SU-DHL-6 (cell line): ENCODE results near the gene ZNF92.
A peak's percentile ranks its signal among the peaks of the same experiment; 100 is the strongest.

Source experiments
- H2AFZ ChIP-seq: fragments of 200-600 bp; sonication (generic); 2 replicates; pipeline ENCODE4 v1.6.1; 2014; ENCODE audit warnings: low read depth, mild to moderate bottlenecking, moderate library complexity, mixed read lengths, antibody characterized with exemption, low read length; ENCODE audit not compliant: severe bottlenecking
- H3F3A ChIP-seq: fragments of 200-600 bp; shearing (Covaris generic); 2 replicates; pipeline ENCODE4 v1.6.0; 2016; ENCODE audit warnings: antibody characterized with exemption, mild to moderate bottlenecking; ENCODE audit not compliant: insufficient read depth
- H3K27ac ChIP-seq: fragments of 200-600 bp; sonication (generic); 2 replicates; pipeline ENCODE4 v1.5.1; 2016; ENCODE audit warnings: low read depth, mild to moderate bottlenecking, low read length, moderate library complexity, mixed read lengths
- H3K27me3 ChIP-seq: fragments of 200-600 bp; sonication (generic), shearing (Covaris generic); 2 replicates; pipeline ENCODE4 v1.6.0; 2014; ENCODE audit warnings: mild to moderate bottlenecking, low read length
- H3K36me3 ChIP-seq: fragments of 200-600 bp; sonication (generic); 2 replicates; pipeline ENCODE4 v1.6.1; 2014; ENCODE audit warnings: mild to moderate bottlenecking, low read length, mixed read lengths
- H3K4me2 ChIP-seq: fragments of 300-600, 200-600 bp; shearing (Covaris generic), sonication (generic); 2 replicates; pipeline ENCODE4 v1.6.0; 2014; ENCODE audit warnings: low read length, low read depth, mild to moderate bottlenecking; ENCODE audit not compliant: poor library complexity, severe bottlenecking
- H3K4me3 ChIP-seq: fragments of 200-600 bp; sonication (generic); 2 replicates; pipeline ENCODE4 v1.5.1; 2014; ENCODE audit warnings: antibody characterized with exemption, low read length, mild to moderate bottlenecking, mixed read lengths; ENCODE audit not compliant: insufficient read depth, poor library complexity, severe bottlenecking
- H3K79me2 ChIP-seq: fragments of 200-600 bp; sonication (generic); 2 replicates; pipeline ENCODE4 v1.6.1; 2014; ENCODE audit warnings: mild to moderate bottlenecking, low read length, moderate library complexity; ENCODE audit not compliant: insufficient read depth
- H3K9ac ChIP-seq: fragments of 200-600 bp; sonication (generic); 2 replicates; pipeline ENCODE4 v1.7.0; 2014; ENCODE audit warnings: mild to moderate bottlenecking, low read length
- H3K9me2 ChIP-seq: fragments of 200-600 bp; sonication (generic); replicated peaks from 2 replicates; pipeline ENCODE4 v1.6.1; 2014; ENCODE audit warnings: low read length; ENCODE audit not compliant: insufficient read depth
- H3K9me3 ChIP-seq: fragments of 200-600 bp; sonication (generic); 2 replicates; pipeline ENCODE4 v1.6.1; 2014; ENCODE audit warnings: low read length, mixed read lengths; ENCODE audit not compliant: insufficient read depth
- H4K20me1 ChIP-seq: fragments of 200-600 bp; sonication (generic); 2 replicates; pipeline ENCODE4 v1.6.1; 2014; ENCODE audit warnings: low read depth, mild to moderate bottlenecking, antibody characterized with exemption, low read length, moderate library complexity, mixed read lengths
- CTCF ChIP-seq: fragments of 200-600 bp; sonication (generic); IDR thresholded peaks from one replicate; pipeline ENCODE4 v1.5.1; 2017; ENCODE audit warnings: antibody characterized with exemption, mild to moderate bottlenecking, low read length, moderate library complexity; ENCODE audit not compliant: insufficient read depth, poor library complexity, severe bottlenecking
- EZH2phosphoT487 ChIP-seq: fragments of 200-600 bp; sonication (generic), shearing (Covaris generic); conservative IDR thresholded peaks from 2 replicates; pipeline ENCODE4 v1.6.1; 2018; ENCODE audit warnings: mild to moderate bottlenecking, antibody characterized with exemption, low read length, moderate library complexity, mixed read lengths

ZNF92 gene

GRCh38 chr7:65382452-65382851 lies 8.8 kb downstream of the ZNF92 start:
- Histone ChIP-seq H3K9me2 (no peaks in the 10 kb centered on the region), H3K4me2 (peak overlapping the region; percentile 9), H3F3A (0 out of 2 replicates have a peak, but pooled peaks cover under 1% of the 10 kb centered on the region), H3K36me3 (peaks cover 14% of the 10 kb centered on the region; the same call in 1 of the 2 replicates), H3K9ac (no peak overlapping the region), H4K20me1 (peaks cover 60% of the 10 kb centered on the region), H3K27me3 (no peaks in the 10 kb centered on the region), H3K4me3 (no peak overlapping the region), H3K27ac (no peak overlapping the region), H2AFZ (no peak overlapping the region), H3K79me2 (peaks cover 100% of the 10 kb centered on the region), H3K9me3 (no peaks in the 10 kb centered on the region)
- TF ChIP-seq EZH2phosphoT487 (no peak), CTCF (no peak)

- Histone ChIP-seq H3K9me2 (no peaks in the 10 kb centered on the region), H3K9ac (no peak overlapping the region), H2AFZ (no peak overlapping the region), H4K20me1 (peaks cover 34% of the 10 kb centered on the region), H3K36me3 (peaks cover 34% of the 10 kb centered on the region), H3K4me2 (peak overlapping the region; percentile 6), H3K27me3 (no peaks in the 10 kb centered on the region), H3K27ac (peak overlapping the region; percentile 17; the same call in 1 of the 2 replicates), H3K9me3 (no peaks in the 10 kb centered on the region), H3K79me2 (peaks cover 96% of the 10 kb centered on the region), H3K4me3 (no peak overlapping the region), H3F3A (peaks cover 14% of the 10 kb centered on the region; the same call in 1 of the 2 replicates)
- TF ChIP-seq CTCF: no peak
- no peak for TF ChIP-seq EZH2phosphoT487
Measured at GRCh38 chr7:65387891-65388290, 14.2 kb downstream of the ZNF92 start.

GRCh38 chr7:65390588-65390987 lies 16.9 kb downstream of the ZNF92 start:
- no peak overlapping the region for H3K4me3 ChIP-seq
- peaks cover 18% of the 10 kb centered on the region; the same call in 1 of the 2 replicates for H3F3A ChIP-seq
- H3K36me3 ChIP-seq: peaks cover 61% of the 10 kb centered on the region
- no peak overlapping the region for H3K4me2 ChIP-seq
- peaks cover 32% of the 10 kb centered on the region for H4K20me1 ChIP-seq
- no peaks in the 10 kb centered on the region for H3K9me2 ChIP-seq
- TF ChIP-seq CTCF (no peak), EZH2phosphoT487 (no peak)
- peaks cover 96% of the 10 kb centered on the region for H3K79me2 ChIP-seq
- H3K9me3 ChIP-seq: peaks cover 4% of the 10 kb centered on the region; the same call in 1 of the 2 replicates
- H3K9ac ChIP-seq: no peak overlapping the region
- H3K27ac ChIP-seq: no peak overlapping the region
- no peak overlapping the region for H2AFZ ChIP-seq
- no peaks in the 10 kb centered on the region for H3K27me3 ChIP-seq
